Pericardium fibroblast (primary cell): ENCODE results near the gene CSN3. TPM values are rescaled to one million over a fixed set of nuclear protein-coding genes. Genes with fewer than 3 reads are reported as not detected.

Source experiments
- total RNA-seq: library from RNA; depleted of rRNA; stranded (reverse); fragments of >200 nt; gene quantifications from 2 replicates; pipeline ENCODE4 v1.2.3, GENCODE V29; 2015

CSN3 gene, protein sequence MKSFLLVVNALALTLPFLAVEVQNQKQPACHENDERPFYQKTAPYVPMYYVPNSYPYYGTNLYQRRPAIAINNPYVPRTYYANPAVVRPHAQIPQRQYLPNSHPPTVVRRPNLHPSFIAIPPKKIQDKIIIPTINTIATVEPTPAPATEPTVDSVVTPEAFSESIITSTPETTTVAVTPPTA
- total RNA-seq: not detected in 2 replicates

DNA sequence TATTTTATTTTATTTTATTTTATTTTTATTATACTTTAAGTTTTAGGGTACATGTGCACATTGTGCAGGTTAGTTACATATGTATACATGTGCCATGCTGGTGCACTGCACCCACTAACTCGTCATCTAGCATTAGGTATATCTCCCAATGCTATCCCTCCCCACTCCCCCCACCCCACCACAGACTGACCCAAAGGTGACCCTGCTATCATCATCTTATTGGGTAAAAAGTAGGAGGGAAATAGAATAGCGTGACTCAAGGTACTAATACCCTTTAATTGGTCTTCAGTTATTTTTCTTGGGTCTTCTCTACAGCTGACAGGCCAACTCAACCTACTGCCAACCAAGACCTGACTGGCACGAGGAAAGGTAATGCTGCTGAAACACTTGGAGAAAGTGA lies at the start of gene CSN3:
CSN3 (plus strand) TSS at position 301 of the 400 bp plus-strand sequence. CDS start 2,223 bp downstream, outside the sequence.

DNA sequence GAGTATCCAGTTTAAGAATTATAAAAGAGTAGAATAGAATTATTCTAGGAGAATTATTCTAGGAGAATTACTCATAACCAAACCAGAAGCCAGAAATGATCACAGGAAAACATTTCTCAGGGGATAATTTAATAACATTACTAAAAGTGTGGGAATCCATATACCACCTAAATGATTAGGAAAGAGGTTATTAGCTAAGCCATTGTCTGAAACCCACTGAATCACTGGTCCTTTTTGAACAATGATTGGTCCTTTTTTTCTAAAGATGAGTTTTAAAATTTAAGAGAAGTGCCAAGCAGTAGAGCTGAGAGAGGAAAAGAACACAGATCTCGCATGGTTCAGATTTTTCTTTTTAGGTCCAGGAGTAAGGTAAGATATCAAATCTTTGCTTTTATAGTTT lies 47.0 kb upstream of the CSN3 start, which contains the start of gene ODAM:
ODAM (plus strand) TSS at position 301 of the 400 bp plus-strand sequence. CDS start 819 bp downstream, outside the sequence.

DNA sequence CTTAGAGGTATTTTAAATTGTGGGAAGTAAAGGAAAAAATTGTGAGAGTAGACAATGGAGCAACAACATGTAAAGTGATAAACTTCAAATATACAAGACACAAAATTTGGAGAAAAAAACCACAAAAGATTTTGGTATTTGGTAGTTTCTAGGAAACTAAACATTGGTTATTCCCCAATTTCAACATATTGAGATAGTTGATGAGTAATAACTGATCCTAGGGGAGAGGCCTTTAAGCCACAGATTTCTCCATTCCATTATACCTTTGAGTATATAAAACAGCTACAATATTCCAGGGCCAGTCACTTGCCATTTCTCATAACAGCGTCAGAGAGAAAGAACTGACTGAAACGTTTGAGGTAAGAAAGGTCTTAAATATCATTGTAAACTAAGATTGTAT lies 16.6 kb upstream of the CSN3 start, which contains the start of gene FDCSP:
FDCSP (plus strand) TSS at position 301 of the 400 bp plus-strand sequence. CDS start 5,071 bp downstream, outside the sequence.

Other genes with a start within 250 kb of the CSN3 start
- not detected in 2 replicates for gene STATH, start 246.6 kb upstream of the CSN3 start, total RNA-seq
- gene HTN3, start 214.1 kb upstream of the CSN3 start, total RNA-seq: not detected in 2 replicates
- gene HTN1, start 192.2 kb upstream of the CSN3 start, total RNA-seq: not detected in 2 replicates
- not detected in 2 replicates for gene PRR27, start 88.4 kb upstream of the CSN3 start, total RNA-seq
- gene ODAM, start 46.9 kb upstream of the CSN3 start, total RNA-seq: not detected in 2 replicates
- gene FDCSP, start 16.5 kb upstream of the CSN3 start, total RNA-seq: not detected in 2 replicates
- not detected in 2 replicates for gene CABS1, start 92.4 kb downstream of the CSN3 start, total RNA-seq
- gene SMR3A, start 118.2 kb downstream of the CSN3 start, total RNA-seq: not detected in 2 replicates
- not detected in 2 replicates for gene SMR3B, start 140.5 kb downstream of the CSN3 start, total RNA-seq
- not detected in 2 replicates for gene OPRPN, start 155.3 kb downstream of the CSN3 start, total RNA-seq
- gene MUC7, start 229.6 kb downstream of the CSN3 start, total RNA-seq: not detected in 2 replicates